Gastrocnemius medialis (tissue), 4 donors: Measurements from ENCODE around the gene ZNF619.

Experiments used
- POLR2A ChIP-seq, 2 donors: fragments of 450-650 bp; IDR thresholded peaks; one replicate each; pipeline ENCODE4 v1.6.1; 2017; ENCODE audit warnings: antibody characterized with exemption in 2 of 2, mild to moderate bottlenecking in 2 of 2, moderate library complexity in 2 of 2
- TF ChIP-seq, protein P1 (sequence below), 5 experiments: fragments of 450-650 bp in 3 of 5; fragments of 200-600 bp in 2 of 5; sonication (generic) in 2 of 5; IDR thresholded peaks in 4 of 5; conservative IDR thresholded peaks in 1 of 5; 1 replicate in 4 of 5; 2 replicates in 1 of 5; pipeline ENCODE4 v1.5.1; 2016 to 2019; ENCODE audit warnings: antibody characterized with exemption in 5 of 5, mild to moderate bottlenecking in 3 of 5, moderate library complexity in 3 of 5

DNA sequence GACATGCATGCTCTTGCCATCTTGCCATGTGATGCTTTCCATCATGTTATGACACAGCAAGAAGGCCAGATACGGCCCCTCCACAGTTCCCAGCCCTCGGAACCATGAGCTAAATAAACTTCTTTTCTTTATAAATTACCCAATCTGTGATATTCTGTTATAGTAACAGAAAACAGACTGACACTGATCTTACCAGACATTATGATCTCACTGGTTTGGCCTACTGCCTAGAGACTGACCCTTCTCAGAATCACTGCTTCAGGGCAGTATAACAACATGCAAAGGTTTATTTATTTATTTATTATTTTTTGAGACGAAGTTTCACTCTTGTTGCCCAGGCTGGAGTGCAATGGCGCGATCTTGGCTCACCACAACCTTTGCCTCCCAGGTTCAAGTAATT is 14.0 kb downstream of the ZNF619 start:
- TF ChIP-seq, protein P1, sequence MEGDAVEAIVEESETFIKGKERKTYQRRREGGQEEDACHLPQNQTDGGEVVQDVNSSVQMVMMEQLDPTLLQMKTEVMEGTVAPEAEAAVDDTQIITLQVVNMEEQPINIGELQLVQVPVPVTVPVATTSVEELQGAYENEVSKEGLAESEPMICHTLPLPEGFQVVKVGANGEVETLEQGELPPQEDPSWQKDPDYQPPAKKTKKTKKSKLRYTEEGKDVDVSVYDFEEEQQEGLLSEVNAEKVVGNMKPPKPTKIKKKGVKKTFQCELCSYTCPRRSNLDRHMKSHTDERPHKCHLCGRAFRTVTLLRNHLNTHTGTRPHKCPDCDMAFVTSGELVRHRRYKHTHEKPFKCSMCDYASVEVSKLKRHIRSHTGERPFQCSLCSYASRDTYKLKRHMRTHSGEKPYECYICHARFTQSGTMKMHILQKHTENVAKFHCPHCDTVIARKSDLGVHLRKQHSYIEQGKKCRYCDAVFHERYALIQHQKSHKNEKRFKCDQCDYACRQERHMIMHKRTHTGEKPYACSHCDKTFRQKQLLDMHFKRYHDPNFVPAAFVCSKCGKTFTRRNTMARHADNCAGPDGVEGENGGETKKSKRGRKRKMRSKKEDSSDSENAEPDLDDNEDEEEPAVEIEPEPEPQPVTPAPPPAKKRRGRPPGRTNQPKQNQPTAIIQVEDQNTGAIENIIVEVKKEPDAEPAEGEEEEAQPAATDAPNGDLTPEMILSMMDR (IDR thresholded peaks at IDR 0.05 in 4 of 5, conservative IDR thresholded peaks at IDR 0.05 in 1 of 5): no peak
- no peak for TF ChIP-seq POLR2A (IDR thresholded peaks at IDR 0.05)
